Activated CD4-positive, alpha-beta T cell treated with anti-CD3 and anti-CD28 coated beads, Interleukin-2, Interleukin-4, amounts not matched to agents 100 ng/mL and 50 ng/mL, durations not matched to agents 16 hours and 8 hours (primary cell): ENCODE data around the gene EIF4G3.
"Not testable (repeated sequence)": the region's sequence is repeated elsewhere in the genome, so short reads cannot be mapped to it uniquely, and the experiment has no call there.

Experiments
- DNase-seq: peaks from one replicate; pipeline ENCODE4 v3.0.0-alpha.2; 2020; ENCODE audit warnings: low spot score

Gene EIF4G3

DNA sequence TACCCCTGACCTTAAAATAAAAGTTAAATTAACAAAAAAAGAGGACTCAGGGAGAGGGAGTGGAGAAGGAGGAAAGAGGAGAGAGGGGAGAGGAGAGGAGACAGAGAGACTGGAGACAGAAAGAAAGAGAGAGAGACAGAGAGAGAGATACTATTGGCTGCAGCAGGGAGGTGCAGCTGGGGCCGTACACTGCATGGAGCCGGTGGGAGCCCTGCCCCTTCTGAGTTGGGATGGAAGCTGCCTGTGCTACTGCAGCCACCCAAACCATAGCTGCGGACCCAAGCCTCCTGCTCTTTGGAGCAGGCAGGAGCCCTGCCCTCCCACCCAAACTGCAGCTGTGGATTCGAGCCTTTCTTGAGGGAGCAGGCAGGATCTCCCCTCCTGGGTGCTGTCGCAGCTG lies 356.9 kb downstream of the EIF4G3 start:
- DNase-seq: no peak

DNA sequence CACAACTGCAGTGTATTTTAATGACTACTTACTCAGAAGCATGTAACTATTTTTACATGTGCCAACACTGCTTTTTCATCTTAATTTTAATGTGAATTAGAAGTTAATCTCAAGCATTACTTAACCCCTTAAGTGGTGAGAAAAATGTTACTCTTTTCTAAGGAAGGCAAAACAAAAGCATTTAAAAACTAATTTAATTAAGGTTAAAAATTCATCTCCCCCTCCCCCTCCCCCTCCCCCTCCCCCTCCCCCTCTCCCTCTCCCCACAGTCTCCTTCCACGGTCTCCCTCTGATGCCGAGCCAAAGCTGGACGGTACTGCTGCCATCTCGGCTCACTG lies 362.2 kb downstream of the EIF4G3 start:
- no peak for DNase-seq

DNA sequence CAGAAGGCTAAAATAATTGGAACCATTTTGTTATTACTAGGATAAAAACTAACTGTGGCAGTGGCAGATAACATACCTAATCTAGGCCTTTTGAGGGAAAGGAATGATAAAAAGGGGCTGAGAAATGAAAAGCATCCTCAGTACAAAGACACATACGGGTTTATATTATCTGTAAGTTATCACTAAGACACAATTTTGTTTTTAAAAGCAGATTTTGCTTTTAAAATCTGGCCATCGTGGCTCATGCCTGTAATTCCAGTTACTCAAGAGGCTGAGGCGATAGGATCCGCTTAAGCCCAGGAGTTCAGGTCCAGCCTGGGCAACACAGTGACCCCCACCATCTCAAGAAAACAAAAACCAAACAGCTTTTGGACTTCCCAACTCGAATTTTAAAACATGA lies 364.8 kb downstream of the EIF4G3 start:
- DNase-seq: no peak

DNA sequence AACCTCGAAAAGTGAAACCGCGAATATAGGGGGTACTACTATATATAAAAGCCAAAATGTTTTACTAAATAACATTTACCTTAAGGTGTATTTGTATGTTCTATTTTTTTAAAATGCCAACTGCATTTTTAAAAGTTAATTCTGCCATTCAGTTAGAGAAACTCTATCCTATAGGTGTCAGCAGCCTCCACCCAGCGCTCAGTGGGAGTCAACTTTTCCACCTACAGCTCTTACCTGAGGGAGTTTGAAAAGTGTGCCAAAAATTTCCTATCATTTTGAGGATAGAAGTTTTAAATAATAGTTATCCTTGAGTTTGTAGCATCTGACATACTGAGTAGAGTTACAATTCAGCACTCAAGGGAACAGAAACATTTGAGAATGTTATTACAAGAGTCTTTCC lies 383.5 kb downstream of the EIF4G3 start:
- DNase-seq: no peak

DNA sequence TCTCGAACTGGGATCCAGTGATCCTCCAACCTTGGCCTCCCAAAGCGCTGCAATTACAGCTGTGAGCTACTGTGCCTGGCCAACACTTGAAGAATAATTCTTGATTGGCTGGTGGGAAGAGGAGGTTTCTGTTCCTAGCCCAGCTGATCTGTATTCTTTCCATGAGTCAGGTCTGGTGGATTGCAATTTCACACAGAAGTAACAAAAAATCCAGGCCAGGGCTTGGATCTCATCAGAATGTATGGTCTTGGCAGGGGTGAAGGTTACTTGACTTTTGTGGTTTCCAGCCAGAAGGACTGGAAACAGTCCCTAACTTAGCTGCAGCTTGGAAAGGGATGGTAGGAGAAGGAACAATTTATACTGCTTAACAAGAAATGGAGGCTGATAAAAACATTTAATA lies 384.5 kb downstream of the EIF4G3 start:
- no peak for DNase-seq

DNA sequence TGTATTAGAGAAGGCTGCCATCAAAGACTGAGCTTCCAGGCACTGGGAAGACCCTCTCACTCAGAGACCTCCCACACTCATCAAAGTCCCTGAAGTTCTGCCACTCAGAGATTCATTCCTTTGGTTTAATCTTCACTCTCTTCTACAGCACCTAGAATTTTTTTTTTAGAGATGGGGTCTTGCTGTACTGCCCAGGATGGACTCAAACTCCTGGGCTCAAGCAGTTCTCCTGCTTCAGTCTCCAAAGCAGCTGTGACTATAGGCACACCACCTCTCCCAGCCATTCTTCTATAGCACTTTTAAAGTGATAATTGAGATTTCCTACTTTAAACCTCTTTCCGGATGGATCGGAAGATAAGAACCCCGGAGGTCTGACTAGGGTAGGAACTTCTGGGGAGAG lies 385.9 kb downstream of the EIF4G3 start:
- DNase-seq: no peak

- DNase-seq: not testable (repeated sequence)
Measured at GRCh38 chr1:20789598-20789997, 387.1 kb downstream of the EIF4G3 start.

GRCh38 chr1:20787840-20788795 lies 388.6 kb downstream of the EIF4G3 start:
- DNase-seq: no peak

DNA sequence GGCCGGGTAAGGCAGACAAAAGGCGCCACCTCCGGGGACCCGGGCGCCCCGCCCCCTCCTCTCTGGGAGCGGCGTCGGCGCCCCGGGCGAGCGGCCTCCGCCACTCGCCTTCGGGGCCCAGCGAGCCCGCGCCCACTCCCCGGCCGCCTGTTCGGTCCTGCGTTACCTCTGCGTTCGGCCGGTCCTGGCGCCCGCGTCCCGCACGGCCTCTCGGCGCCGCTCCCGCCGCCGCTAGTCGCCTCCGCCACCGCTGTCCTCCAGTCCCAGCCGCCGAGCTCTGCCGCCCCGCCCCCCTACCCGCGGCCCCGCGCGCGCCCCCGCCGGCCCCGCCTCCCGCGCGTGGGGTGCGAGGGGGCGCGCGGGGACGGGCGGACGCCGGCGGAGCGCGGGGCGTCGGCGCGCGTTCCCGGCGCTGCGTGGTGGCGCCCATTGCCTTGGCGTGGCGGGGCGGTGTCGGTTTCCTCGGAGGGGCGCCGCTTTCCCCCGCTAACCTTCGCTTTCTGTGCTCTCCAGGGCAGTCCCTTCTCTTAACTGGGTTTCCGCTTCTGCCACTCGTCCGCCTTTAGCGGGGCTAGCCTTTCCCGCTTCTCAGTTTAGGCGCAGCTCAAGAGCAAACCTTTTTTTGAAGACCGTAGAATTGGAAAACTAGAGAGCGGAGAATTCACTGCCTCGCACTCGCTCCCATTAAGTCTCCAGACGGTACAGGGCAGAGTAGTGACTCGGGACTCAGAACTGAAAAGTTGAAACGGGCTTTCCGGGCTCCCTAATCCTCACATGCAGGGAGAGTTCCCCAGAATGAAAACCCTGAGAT lies 389.5 kb downstream of the EIF4G3 start, which contains the start of gene HP1BP3:
Gene HP1BP3 (minus strand): TSS at position 279 of the 811 bp plus-strand sequence. CDS start 6,867 bp downstream, outside the sequence.
- peak; percentile 72 for DNase-seq

GRCh38 chr1:20786253-20787028 lies 390.3 kb downstream of the EIF4G3 start:
- DNase-seq: peak; percentile 97

DNA sequence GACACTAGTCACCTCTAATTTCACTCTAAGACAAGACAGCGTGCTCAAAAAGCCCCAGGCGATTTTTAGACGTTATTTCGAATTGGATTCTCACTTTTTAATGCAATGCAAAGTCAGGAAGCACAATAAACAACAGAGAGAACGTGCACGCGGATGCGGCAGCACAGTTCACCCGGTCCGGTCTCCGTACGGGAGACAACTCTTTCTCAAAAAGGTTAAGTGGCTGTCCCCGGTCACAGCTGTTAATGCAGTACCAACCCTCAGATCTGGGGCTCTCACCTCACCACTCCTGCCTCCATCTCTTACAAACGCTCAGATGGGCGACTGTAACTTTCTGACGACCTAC lies 390.8 kb downstream of the EIF4G3 start:
- peak; percentile 15 for DNase-seq

DNA sequence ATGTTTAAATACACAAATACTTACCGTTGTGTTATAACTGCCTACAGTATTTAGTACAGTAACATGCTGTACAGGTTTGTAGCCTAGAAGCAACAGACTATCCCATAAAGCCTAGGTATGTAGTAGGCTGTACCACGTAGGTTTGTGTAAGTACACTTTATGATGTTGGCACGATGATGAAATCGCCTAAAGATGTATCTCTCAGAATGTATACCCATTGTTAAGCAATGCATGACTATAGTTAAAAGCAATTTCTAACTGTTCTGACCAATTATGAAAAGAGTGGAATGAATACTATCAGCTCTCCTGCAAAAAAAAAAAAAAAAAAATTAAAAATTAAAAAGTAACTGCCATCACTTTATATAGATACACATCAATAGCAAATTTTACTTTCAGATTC lies 401.0 kb downstream of the EIF4G3 start:
- peak; percentile 34 for DNase-seq

GRCh38 chr1:20771780-20772179 lies 404.9 kb downstream of the EIF4G3 start:
- no peak for DNase-seq

- DNase-seq: no peak
Measured at GRCh38 chr1:20770314-20771087, 406.2 kb downstream of the EIF4G3 start.

DNA sequence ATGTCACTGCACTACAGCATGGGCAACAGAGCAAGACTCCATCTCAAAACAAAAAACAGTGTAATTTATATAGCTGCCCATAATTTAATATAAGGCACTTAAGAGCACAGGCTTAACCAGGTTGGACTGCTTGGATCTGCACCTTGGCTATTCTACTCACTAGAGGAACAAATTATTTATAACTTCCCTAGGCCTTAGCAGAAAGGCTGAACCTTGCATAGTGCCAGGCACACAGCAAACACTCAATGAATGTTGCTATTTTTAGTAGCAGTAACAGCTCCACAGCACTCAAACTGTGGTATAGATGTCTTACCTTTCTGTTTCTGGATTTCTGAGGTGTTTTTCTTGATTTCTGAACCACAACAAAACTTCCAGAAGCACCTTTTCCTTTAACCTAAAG lies 409.4 kb downstream of the EIF4G3 start:
- DNase-seq: no peak

GRCh38 chr1:20763417-20763816 lies 413.3 kb downstream of the EIF4G3 start:
- no peak for DNase-seq

DNA sequence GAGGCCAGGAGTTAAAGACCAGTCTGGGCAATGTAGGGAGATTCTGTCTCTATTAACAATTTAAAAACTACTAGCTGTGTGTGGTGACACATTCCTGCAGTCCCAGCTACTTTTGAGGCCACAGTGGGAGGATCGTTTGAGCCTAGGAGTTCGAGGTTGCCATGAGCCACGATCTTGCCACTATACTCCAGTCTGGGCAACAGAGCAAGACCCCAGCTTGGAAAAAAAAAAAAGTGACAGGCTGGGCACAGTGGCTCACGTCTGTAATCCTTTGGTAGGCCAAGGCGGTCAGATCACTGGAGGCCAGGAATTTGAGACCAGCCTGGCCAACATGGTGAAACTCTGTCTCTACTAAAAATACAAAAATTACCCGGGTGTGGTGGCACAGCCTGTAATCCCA lies 416.4 kb downstream of the EIF4G3 start:
- no peak for DNase-seq
